Measurements from ENCODE around the gene PRKCE. TPM values are rescaled to one million over a fixed set of nuclear protein-coding genes. Genes with fewer than 3 reads are reported as not detected.

PRKCE gene
- total and polyA plus RNA-seq, 4 donors = 2.5 to 38.6 (median 5.8) TPM

GRCh38 chr2:45834858-45835257, 183.4 kb downstream of the PRKCE start:
- no peak for DNase-seq (ENCODE audit: low spot score)
- no peak for TF ChIP-seq NR2F2 (IDR thresholded peaks at IDR 0.05)
- TF ChIP-seq FOXA1 (IDR thresholded peaks at IDR 0.05) = no peak
- TF ChIP-seq REST (IDR thresholded peaks at IDR 0.05) = no peak
- no peak for TF ChIP-seq ZBTB33 (IDR thresholded peaks at IDR 0.05)
- no peak for TF ChIP-seq HNF4G (IDR thresholded peaks at IDR 0.05)
- no peak for TF ChIP-seq YY1 (IDR thresholded peaks at IDR 0.05)
- TF ChIP-seq RAD21 (IDR thresholded peaks at IDR 0.05) = no peak
- no peak for TF ChIP-seq CTCF (IDR thresholded peaks at IDR 0.05; ENCODE audit: low read depth, low read length, missing input control)
- TF ChIP-seq HNF4A (conservative IDR thresholded peaks at IDR 0.05) = no peak
- no peak for TF ChIP-seq FOXA2 (IDR thresholded peaks at IDR 0.05)
- no peak for TF ChIP-seq SP1 (IDR thresholded peaks at IDR 0.05)
- TF ChIP-seq GABPA (IDR thresholded peaks at IDR 0.05 in 1 of 2, conservative IDR thresholded peaks at IDR 0.05 in 1 of 2) = no peak
- TF ChIP-seq RXRA (IDR thresholded peaks at IDR 0.05) = no peak
- no peak for TF ChIP-seq EGR1 (IDR thresholded peaks at IDR 0.05; ENCODE audit: low read depth in 2 of 2)
- no peak for TF ChIP-seq TAF1 (conservative IDR thresholded peaks at IDR 0.05)
- no peak for TF ChIP-seq ATF3 (IDR thresholded peaks at IDR 0.05)
- TF ChIP-seq MAX (IDR thresholded peaks at IDR 0.05) = no peak
- TF ChIP-seq JUND (IDR thresholded peaks at IDR 0.05) = no peak
- H3K27me3 ChIP-seq (ENCODE audit: control insufficient read depth in 4 of 4, insufficient read depth in 4 of 4, low read length in 3 of 4) = no peaks in the 10 kb centered on the region
- no peaks in the 10 kb centered on the region for H3K36me3 ChIP-seq (ENCODE audit: control insufficient read depth in 4 of 4, insufficient read depth in 3 of 4, low read depth in 1 of 4, low read length in 3 of 4)
- no peak overlapping the region for H3K4me3 ChIP-seq (ENCODE audit: low read depth in 1 of 3, low read length in 3 of 3)
- WGBS = 94% methylated on average over 5 of the region's 5 CpGs
- H3K4me1 ChIP-seq (ENCODE audit: control insufficient read depth in 4 of 4, insufficient read depth in 4 of 4, low read length in 3 of 4) = peaks cover 0 to 3% (median 0%) of the 10 kb centered on the region in 4 donors
- H3K9ac ChIP-seq (ENCODE audit: low read depth in 1 of 2, low read length in 2 of 2) = no peak overlapping the region
- peaks cover 0 to 11% (median 4%) of the 10 kb centered on the region in 4 donors for H3K9me3 ChIP-seq (ENCODE audit: control insufficient read depth in 4 of 4, low read length in 3 of 4)
- no peak overlapping the region for H3K27ac ChIP-seq (ENCODE audit: low read depth in 1 of 2, low read length in 2 of 2)

Data from liver (tissue), 9 donors.